ENCODE measurements around the gene TENM4.

The TENM4 gene

DNA sequence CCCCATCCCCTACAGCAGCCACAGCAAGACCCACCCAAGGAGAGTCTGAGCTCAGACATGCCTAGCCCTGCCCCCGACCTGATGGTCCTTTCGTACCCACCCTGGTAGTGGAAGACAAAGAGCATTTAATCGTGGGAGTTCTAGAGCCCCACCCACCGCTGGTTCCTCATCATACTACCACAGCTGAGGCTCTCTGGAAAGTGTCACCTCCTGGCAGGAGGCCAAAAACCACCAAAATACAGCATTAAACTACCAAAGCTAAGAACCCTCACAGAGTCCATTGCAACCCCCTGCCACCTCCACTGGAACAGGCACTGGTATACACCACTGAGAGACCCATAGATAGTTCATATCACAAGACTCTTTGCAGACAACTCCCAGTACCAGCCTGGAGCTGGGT is 311.1 kb downstream of the TENM4 start:
- Histone ChIP-seq H3K9me2 (replicated peaks; ENCODE audit: control insufficient read depth, low read length) (no peaks in the 10 kb centered on the region), H3K36me3 (ENCODE audit: control insufficient read depth, low read length) (no peaks in the 10 kb centered on the region), H3K27ac (ENCODE audit: low read depth, low read length) (no peak overlapping the region), H3K9me3 (ENCODE audit: control insufficient read depth, insufficient read depth, low read length) (no peaks in the 10 kb centered on the region), H3F3A (ENCODE audit: control insufficient read depth, insufficient read depth) (no peaks in the 10 kb centered on the region), H3K4me1 (ENCODE audit: control insufficient read depth, low read length) (no peaks in the 10 kb centered on the region), H4K20me1 (ENCODE audit: control insufficient read depth, insufficient read depth, low read depth, low read length) (no peaks in the 10 kb centered on the region), H3K4me2 (ENCODE audit: low read length) (no peak overlapping the region), H3K27me3 (ENCODE audit: control insufficient read depth, low read length) (no peaks in the 10 kb centered on the region), H3K79me2 (ENCODE audit: control insufficient read depth, low read length) (no peaks in the 10 kb centered on the region), H3K4me3 (ENCODE audit: low read length) (no peak overlapping the region)
- TF ChIP-seq, protein P1, sequence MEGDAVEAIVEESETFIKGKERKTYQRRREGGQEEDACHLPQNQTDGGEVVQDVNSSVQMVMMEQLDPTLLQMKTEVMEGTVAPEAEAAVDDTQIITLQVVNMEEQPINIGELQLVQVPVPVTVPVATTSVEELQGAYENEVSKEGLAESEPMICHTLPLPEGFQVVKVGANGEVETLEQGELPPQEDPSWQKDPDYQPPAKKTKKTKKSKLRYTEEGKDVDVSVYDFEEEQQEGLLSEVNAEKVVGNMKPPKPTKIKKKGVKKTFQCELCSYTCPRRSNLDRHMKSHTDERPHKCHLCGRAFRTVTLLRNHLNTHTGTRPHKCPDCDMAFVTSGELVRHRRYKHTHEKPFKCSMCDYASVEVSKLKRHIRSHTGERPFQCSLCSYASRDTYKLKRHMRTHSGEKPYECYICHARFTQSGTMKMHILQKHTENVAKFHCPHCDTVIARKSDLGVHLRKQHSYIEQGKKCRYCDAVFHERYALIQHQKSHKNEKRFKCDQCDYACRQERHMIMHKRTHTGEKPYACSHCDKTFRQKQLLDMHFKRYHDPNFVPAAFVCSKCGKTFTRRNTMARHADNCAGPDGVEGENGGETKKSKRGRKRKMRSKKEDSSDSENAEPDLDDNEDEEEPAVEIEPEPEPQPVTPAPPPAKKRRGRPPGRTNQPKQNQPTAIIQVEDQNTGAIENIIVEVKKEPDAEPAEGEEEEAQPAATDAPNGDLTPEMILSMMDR (IDR thresholded peaks at IDR 0.05; ENCODE audit: low read depth, low read length, poor library complexity, severe bottlenecking), result no peak
- TF ChIP-seq EZH2phosphoT487 (IDR thresholded peaks at IDR 0.05; ENCODE audit: borderline replicate concordance, low read length), result no peak

DNA sequence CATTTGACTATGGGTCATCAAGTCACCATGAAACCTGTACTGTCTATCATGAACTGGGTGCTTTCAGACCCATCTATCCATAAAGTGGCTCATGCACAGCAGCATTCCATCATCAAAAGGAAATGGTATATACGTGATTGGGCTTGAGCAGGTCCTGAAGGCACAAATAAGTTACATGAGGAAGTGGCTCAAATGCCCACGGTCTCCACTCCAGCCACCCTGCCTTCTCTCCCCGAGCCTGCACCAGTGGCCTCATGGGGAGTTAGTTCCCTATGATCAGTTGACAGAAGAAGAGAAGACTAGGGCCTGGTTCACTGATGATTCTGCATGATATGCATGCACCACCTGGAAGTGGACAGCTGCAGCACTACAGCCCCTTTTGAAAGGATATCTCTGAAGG is 312.5 kb downstream of the TENM4 start:
- Histone ChIP-seq H3K4me2 (ENCODE audit: low read length) (no peak overlapping the region), H3K4me1 (ENCODE audit: control insufficient read depth, low read length) (no peaks in the 10 kb centered on the region)

DNA sequence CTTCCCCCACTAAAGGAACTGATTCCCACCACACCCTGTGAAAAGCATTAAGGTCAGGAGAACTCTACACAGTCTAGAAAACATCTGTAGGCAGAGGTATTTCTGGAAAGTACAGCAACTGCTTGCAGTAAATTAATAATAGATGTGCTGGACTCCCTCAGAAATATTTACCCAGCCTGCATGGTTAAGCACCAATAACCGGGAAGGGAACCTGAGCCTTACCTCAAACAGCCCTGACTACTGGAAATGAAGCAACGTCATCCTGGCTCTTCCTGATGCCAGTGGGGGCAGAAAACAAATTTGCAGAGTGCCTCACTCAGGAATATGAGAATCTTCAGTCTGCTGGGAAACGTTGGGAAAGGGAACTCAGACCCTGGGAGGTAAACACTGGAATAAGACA is 318.1 kb downstream of the TENM4 start:
- H3K79me2 ChIP-seq (ENCODE audit: control insufficient read depth, low read length), result no peaks in the 10 kb centered on the region
- H3K9me3 ChIP-seq (ENCODE audit: control insufficient read depth, insufficient read depth, low read length), result no peaks in the 10 kb centered on the region
- no peak overlapping the region for H3K4me3 ChIP-seq (ENCODE audit: low read length)
- TF ChIP-seq, protein P1 (IDR thresholded peaks at IDR 0.05; ENCODE audit: low read depth, low read length, poor library complexity, severe bottlenecking), result no peak
- TF ChIP-seq EZH2phosphoT487 (IDR thresholded peaks at IDR 0.05; ENCODE audit: borderline replicate concordance, low read length), result no peak
- no peaks in the 10 kb centered on the region for H3K36me3 ChIP-seq (ENCODE audit: control insufficient read depth, low read length)
- H3K4me2 ChIP-seq (ENCODE audit: low read length), result no peak overlapping the region
- no peaks in the 10 kb centered on the region for H3K4me1 ChIP-seq (ENCODE audit: control insufficient read depth, low read length)
- H3K9me2 ChIP-seq (replicated peaks; ENCODE audit: control insufficient read depth, low read length), result no peaks in the 10 kb centered on the region
- no peak overlapping the region for H3K27ac ChIP-seq (ENCODE audit: low read depth, low read length)
- no peaks in the 10 kb centered on the region for H3F3A ChIP-seq (ENCODE audit: control insufficient read depth, insufficient read depth)
- no peaks in the 10 kb centered on the region for H3K27me3 ChIP-seq (ENCODE audit: control insufficient read depth, low read length)
- H4K20me1 ChIP-seq (ENCODE audit: control insufficient read depth, insufficient read depth, low read depth, low read length), result no peaks in the 10 kb centered on the region

More for the DNA sequence above, 312.5 kb downstream of the TENM4 start:
- H3K9me3 ChIP-seq (ENCODE audit: control insufficient read depth, insufficient read depth, low read length), result no peaks in the 10 kb centered on the region
- H3K27me3 ChIP-seq (ENCODE audit: control insufficient read depth, low read length), result no peaks in the 10 kb centered on the region
- no peaks in the 10 kb centered on the region for H4K20me1 ChIP-seq (ENCODE audit: control insufficient read depth, insufficient read depth, low read depth, low read length)
- TF ChIP-seq EZH2phosphoT487 (IDR thresholded peaks at IDR 0.05; ENCODE audit: borderline replicate concordance, low read length), result no peak
- TF ChIP-seq, protein P1 (IDR thresholded peaks at IDR 0.05; ENCODE audit: low read depth, low read length, poor library complexity, severe bottlenecking), result no peak
- H3K27ac ChIP-seq (ENCODE audit: low read depth, low read length), result no peak overlapping the region
- H3K4me3 ChIP-seq (ENCODE audit: low read length), result no peak overlapping the region
- H3K9me2 ChIP-seq (replicated peaks; ENCODE audit: control insufficient read depth, low read length), result no peaks in the 10 kb centered on the region
- no peaks in the 10 kb centered on the region for H3F3A ChIP-seq (ENCODE audit: control insufficient read depth, insufficient read depth)
- no peaks in the 10 kb centered on the region for H3K36me3 ChIP-seq (ENCODE audit: control insufficient read depth, low read length)
- H3K79me2 ChIP-seq (ENCODE audit: control insufficient read depth, low read length), result no peaks in the 10 kb centered on the region

DNA sequence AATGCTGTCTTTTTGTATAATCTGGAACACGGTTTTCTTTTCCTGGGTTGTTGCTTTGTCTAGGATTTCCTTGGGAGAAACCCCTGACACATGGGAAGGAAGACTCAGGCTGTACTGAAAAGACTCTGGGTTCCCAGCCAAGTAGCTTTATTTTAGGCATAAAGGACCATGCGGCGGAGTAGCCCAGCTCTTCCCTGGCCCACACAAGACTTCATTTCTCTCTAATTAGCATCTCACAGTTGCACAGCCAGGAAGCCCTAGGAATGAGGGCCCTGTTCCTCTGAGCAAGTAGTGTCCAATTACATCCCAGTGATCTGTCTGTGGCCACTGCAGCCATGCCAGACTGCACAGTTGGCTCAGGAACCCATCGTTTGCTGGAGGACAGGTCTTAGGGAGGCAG is 319.5 kb downstream of the TENM4 start:
- no peak overlapping the region for H3K27ac ChIP-seq (ENCODE audit: low read depth, low read length)
- no peak for TF ChIP-seq EZH2phosphoT487 (IDR thresholded peaks at IDR 0.05; ENCODE audit: borderline replicate concordance, low read length)
- TF ChIP-seq, protein P1 (IDR thresholded peaks at IDR 0.05; ENCODE audit: low read depth, low read length, poor library complexity, severe bottlenecking), result no peak
- H3F3A ChIP-seq (ENCODE audit: control insufficient read depth, insufficient read depth), result no peaks in the 10 kb centered on the region
- no peaks in the 10 kb centered on the region for H3K36me3 ChIP-seq (ENCODE audit: control insufficient read depth, low read length)
- no peaks in the 10 kb centered on the region for H3K9me2 ChIP-seq (replicated peaks; ENCODE audit: control insufficient read depth, low read length)
- no peak overlapping the region for H3K4me2 ChIP-seq (ENCODE audit: low read length)
- H3K9me3 ChIP-seq (ENCODE audit: control insufficient read depth, insufficient read depth, low read length), result no peaks in the 10 kb centered on the region
- no peaks in the 10 kb centered on the region for H3K27me3 ChIP-seq (ENCODE audit: control insufficient read depth, low read length)
- no peaks in the 10 kb centered on the region for H3K4me1 ChIP-seq (ENCODE audit: control insufficient read depth, low read length)
- H3K79me2 ChIP-seq (ENCODE audit: control insufficient read depth, low read length), result no peaks in the 10 kb centered on the region
- no peaks in the 10 kb centered on the region for H4K20me1 ChIP-seq (ENCODE audit: control insufficient read depth, insufficient read depth, low read depth, low read length)
- H3K4me3 ChIP-seq (ENCODE audit: low read length), result no peak overlapping the region

Data from DOHH2 (cell line).